Fibroblast of skin of right biceps (primary cell): Measurements from ENCODE around the gene CPD.
"Not testable (repeated sequence)": the region's sequence is repeated elsewhere in the genome, so short reads cannot be mapped to it uniquely, and the experiment has no call there.

Experiments
- DNase-seq: peaks from one replicate; pipeline ENCODE4 v3.0.0-alpha.2; 2013

The CPD gene

GRCh38 chr17:30436729-30437128 lies 58.0 kb downstream of the CPD start:
- no peak for DNase-seq

- no peak for DNase-seq
These were observed 65.0 kb downstream of the CPD start for GRCh38 chr17:30443721-30444120.

DNA sequence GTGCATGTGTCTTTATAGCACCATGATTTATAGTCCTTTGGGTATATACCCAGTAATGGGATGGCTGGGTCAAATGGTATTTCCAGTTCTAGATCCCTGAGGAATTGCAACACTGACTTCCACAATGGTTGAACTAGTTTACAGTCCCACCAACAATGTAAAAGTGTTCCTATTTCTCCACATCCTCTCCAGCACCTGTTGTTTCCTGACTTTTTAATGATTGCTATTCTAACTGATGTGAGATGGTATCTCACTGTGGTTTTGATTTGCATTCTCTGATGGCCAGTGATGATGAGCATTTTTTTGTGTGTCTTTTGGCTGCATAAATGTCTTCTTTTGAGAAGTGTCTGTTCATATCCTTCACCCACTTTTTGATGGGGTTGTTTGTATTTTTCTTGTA lies 67.9 kb downstream of the CPD start:
- DNase-seq, result not testable (repeated sequence)

GRCh38 chr17:30449480-30449879 lies 70.8 kb downstream of the CPD start:
- DNase-seq, result no peak

DNA sequence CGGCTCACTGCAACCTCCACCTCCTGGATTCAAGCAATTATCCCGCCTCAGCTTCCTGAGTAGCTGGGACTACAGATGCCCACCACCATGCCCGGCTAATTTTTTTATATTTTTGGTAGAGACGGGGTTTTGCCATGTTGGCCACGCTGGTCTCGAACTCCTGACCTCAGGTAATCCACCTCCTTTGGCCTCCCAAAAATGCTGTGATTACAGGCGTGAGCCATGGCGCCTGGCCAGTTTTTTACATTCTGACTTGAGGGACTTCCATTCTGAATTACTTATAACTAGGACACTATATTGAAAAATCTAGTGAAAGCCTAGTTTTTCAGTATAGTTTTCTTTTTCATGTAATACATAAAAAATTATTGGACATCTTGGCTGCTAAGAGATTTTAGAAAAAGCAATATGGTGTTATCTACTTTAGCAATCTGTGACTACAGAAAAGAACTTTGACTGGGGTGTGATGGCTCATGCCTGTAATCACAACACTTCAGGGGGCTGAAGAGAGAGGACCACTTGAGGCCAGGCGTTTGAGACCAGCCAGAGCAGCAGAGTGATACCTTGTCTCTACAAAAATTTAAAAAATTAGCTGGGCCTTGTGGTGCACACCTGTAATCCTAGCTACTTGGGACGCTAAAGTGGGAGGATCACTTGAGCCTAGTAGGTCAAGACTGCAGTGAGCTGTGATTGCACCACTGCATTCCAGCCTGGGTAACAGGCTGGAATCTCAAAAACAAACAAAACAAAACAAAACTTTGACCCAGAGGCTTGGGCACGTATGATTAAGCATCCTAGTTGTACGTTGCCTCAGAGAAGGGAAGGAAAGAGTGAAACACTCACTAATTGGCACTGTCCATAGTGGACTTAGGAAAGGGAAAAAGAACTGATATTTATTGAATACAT lies 71.6 kb downstream of the CPD start:
- no peak for DNase-seq

GRCh38 chr17:30454635-30455034 lies 75.9 kb downstream of the CPD start:
- no peak for DNase-seq

DNA sequence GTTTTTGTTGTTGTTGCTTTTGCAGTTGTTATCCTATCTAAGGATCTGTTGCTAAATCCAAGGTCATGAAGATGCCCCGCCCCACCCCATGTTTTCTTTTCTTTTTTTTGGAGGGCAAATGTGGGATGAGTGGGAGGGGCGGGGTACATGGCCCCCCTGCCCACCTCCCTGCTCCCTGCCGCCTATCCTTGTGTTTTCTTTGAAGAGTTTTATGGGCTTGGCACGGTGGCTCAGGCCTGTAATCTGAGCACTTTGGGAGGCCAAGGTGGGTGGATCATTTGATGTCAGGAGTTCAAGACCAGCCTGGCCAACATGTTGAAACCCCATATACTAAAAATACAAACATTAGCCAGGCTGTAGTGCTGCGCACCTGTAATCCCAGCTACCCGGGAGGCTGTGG lies 79.6 kb downstream of the CPD start:
- DNase-seq, result no peak

GRCh38 chr17:30458797-30459413 lies 80.2 kb downstream of the CPD start:
- not testable (repeated sequence) for DNase-seq

GRCh38 chr17:30468465-30468864 lies 89.7 kb downstream of the CPD start:
- DNase-seq, result no peak

GRCh38 chr17:30472238-30472890 lies 93.6 kb downstream of the CPD start:
- no peak for DNase-seq

- DNase-seq, result no peak
These were observed 96.5 kb downstream of the CPD start for GRCh38 chr17:30475206-30475605.

GRCh38 chr17:30476726-30477082 lies 98.0 kb downstream of the CPD start:
- peak; percentile 3 for DNase-seq

GRCh38 chr17:30477083-30477773 lies 98.5 kb downstream of the CPD start, which contains the start of gene GOSR1:
TSS of gene GOSR1 (plus strand) at chr17:30477408. CDS start at chr17:30477434, 26 bp downstream.
- DNase-seq, result peak; percentile 94

- DNase-seq, result peak; percentile 12
These were observed 99.0 kb downstream of the CPD start for GRCh38 chr17:30477774-30478115.

DNA sequence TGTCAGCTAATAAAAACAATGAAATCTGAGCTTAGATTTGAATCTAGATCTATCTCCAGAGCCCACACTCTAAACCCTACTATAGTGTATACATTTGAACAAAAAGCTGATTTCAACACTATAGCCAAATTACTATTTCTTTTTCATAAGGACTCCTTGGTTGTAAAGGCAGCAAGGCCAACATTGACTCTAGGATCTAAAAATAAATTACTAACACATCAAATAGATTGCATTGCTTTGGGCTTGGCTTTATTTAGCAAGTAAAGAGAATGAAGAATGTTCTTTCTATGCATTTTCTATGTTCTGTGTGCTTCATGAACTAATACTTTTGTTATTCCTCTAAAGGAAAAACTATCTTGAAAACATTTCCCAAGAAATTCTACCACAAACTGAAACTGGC lies 103.8 kb downstream of the CPD start:
- no peak for DNase-seq

- no peak for DNase-seq
These were observed 104.4 kb downstream of the CPD start for GRCh38 chr17:30483159-30483558.

GRCh38 chr17:30493780-30494179 lies 115.1 kb downstream of the CPD start:
- no peak for DNase-seq

GRCh38 chr17:30495586-30495985 lies 116.9 kb downstream of the CPD start:
- DNase-seq, result no peak

DNA sequence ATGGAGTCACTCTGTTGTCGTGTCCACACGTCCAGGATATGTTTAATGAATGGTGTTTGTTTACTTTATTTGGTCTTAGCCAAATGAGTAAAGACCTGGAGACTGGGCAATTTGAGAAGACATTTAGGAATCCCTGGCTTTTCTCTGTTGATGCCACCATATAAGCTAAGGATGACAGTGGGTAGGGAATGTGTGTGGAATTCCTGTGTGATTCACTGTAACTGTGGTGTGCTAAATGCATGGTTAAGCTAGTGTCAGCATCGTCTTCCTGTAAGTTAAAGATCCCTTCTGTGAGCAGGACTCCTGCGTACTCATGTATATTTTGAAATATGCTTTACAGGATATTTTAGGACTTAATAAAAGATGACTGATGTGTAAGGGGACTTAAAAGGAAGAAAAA lies 124.8 kb downstream of the CPD start:
- peak; percentile 11 for DNase-seq

GRCh38 chr17:30505868-30506417 lies 127.2 kb downstream of the CPD start:
- no peak for DNase-seq

GRCh38 chr17:30506481-30506880 lies 127.8 kb downstream of the CPD start:
- DNase-seq, result no peak

DNA sequence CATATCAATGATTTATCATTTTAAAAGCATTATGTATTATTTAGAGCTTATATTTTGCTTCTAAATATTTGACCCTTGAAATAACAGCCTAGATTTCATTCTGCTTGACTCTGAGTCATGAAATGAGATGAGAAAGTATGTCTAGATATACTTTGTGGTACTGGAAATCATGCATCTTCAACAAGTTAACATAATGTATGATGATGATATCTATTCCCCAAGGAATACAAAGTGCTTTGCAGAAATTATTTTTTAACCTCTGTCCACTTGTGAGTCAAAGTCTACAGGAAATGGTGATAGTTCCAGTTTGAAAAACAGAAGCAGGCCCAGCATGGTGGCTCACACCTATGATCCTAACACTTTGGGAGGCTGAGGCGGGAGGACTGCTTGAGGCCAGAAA lies 134.6 kb downstream of the CPD start:
- DNase-seq, result peak; percentile 69
